IMR-90 (cell line): Measurements from ENCODE around the gene CLEC11A. TPM values are rescaled to one million over a fixed set of nuclear protein-coding genes. Genes with fewer than 3 reads are reported as not detected.

Experiments used
- ATAC-seq: fragments of 200-7000 bp; cut with Tn5 transposase; 2 replicates; pipeline ENCODE4 v1.9.1; 2020; ENCODE audit warnings: low read depth, mild to moderate bottlenecking, moderate library complexity
- BruUV-seq: library from RNA; stranded (reverse); fragments of 400-500 nt; replicated peaks from 2 replicates; lab custom pipeline; 2021; lab: Mats Ljungman, UMichigan
- CTCF ChIA-PET: fragments of 300-600 bp; formaldehyde crosslinking; extraction: SDS; loops from one replicate; lab custom pipeline; 2021; ENCODE audit warnings: antibody characterized with exemption; lab: Yijun Ruan, JAX
- POLR2A ChIA-PET: fragments of 300-600 bp; sonication (Branson Sonifier 250); formaldehyde crosslinking; loops from one replicate; lab custom pipeline; 2022; ENCODE audit warnings: antibody characterized with exemption; ENCODE audit not compliant: unreplicated experiment; lab: Charles Lee
- DNase-seq: peaks from one replicate; pipeline ENCODE4 v3.0.0; 2013
- H2AFZ ChIP-seq: replicated peaks from 2 replicates; pipeline ENCODE3; 2013; ENCODE audit warnings: low read length, mild to moderate bottlenecking; ENCODE audit not compliant: poor library complexity
- H2AK5ac ChIP-seq: 2 replicates; pipeline ENCODE4 v1.6.1; 2013; ENCODE audit warnings: low read depth, low read length, inconsistent platforms
- H2AK9ac ChIP-seq: replicated peaks from 2 replicates; pipeline ENCODE3; 2013; ENCODE audit warnings: mild to moderate bottlenecking, low read depth, low read length, moderate library complexity; ENCODE audit not compliant: poor library complexity
- H2BK120ac ChIP-seq: 2 replicates; pipeline ENCODE4 v1.6.1; 2013; ENCODE audit warnings: low read depth, low read length, inconsistent platforms
- H2BK15ac ChIP-seq: 3 replicates; pipeline ENCODE4 v1.6.1; 2013; ENCODE audit warnings: low read depth, low read length, inconsistent platforms
- H2BK20ac ChIP-seq: 2 replicates; pipeline ENCODE4 v1.6.1; 2013; ENCODE audit warnings: low read depth, mild to moderate bottlenecking, inconsistent platforms, low read length, moderate library complexity
- H2BK5ac ChIP-seq: 2 replicates; pipeline ENCODE4 v1.6.1; 2013; ENCODE audit warnings: mild to moderate bottlenecking, low read depth, low read length, inconsistent platforms; ENCODE audit not compliant: poor library complexity, severe bottlenecking
- H3K14ac ChIP-seq: replicated peaks from 2 replicates; pipeline ENCODE4 v1.6.1; 2013; ENCODE audit warnings: low read depth, low read length, inconsistent platforms
- H3K18ac ChIP-seq: 2 replicates; pipeline ENCODE4 v1.6.1; 2013; ENCODE audit warnings: low read depth, low read length, control low read depth
- H3K23ac ChIP-seq: 2 replicates; pipeline ENCODE4 v1.6.1; 2013; ENCODE audit warnings: low read depth, low read length, inconsistent platforms
- H3K27ac ChIP-seq: 2 replicates; pipeline ENCODE4 v1.5.1; 2013; ENCODE audit warnings: mild to moderate bottlenecking, control low read depth, low read length; ENCODE audit not compliant: insufficient read depth
- H3K27me3 ChIP-seq: 2 replicates; pipeline ENCODE4 v1.6.1; 2013; ENCODE audit warnings: low read length; ENCODE audit not compliant: control insufficient read depth, insufficient read depth
- H3K36me3 ChIP-seq: 2 replicates; pipeline ENCODE4 v1.6.1; 2013; ENCODE audit warnings: low read length, mixed read lengths; ENCODE audit not compliant: control insufficient read depth, insufficient read depth
- H3K4ac ChIP-seq: 2 replicates; pipeline ENCODE4 v1.6.1; 2013; ENCODE audit warnings: low read depth, low read length, inconsistent platforms
- H3K4me1 ChIP-seq: 2 replicates; pipeline ENCODE4 v1.6.1; 2013; ENCODE audit warnings: low read length, mixed read lengths; ENCODE audit not compliant: control insufficient read depth, insufficient read depth
- H3K4me2 ChIP-seq: 2 replicates; pipeline ENCODE4 v1.6.1; 2013; ENCODE audit warnings: low read depth, mild to moderate bottlenecking, control low read depth, low read length, moderate library complexity
- H3K4me3 ChIP-seq: 2 replicates; pipeline ENCODE4 v1.5.1; 2013; ENCODE audit warnings: low read depth, mild to moderate bottlenecking, control low read depth, low read length, moderate library complexity; ENCODE audit not compliant: insufficient read depth
- H3K56ac ChIP-seq: 2 replicates; pipeline ENCODE4 v1.6.1; 2013; ENCODE audit warnings: low read length, inconsistent platforms; ENCODE audit not compliant: insufficient read depth; ENCODE audit errors: extremely low read depth
- H3K79me1 ChIP-seq, 2 experiments: 2 replicates each; pipeline ENCODE4 v1.6.1; 2013; ENCODE audit warnings: low read length in 2 of 2, inconsistent platforms in 1 of 2, low read depth in 1 of 2
- H3K9ac ChIP-seq: 2 replicates; pipeline ENCODE4 v1.6.1; 2013; ENCODE audit warnings: low read depth, low read length, control low read depth
- H3K9me1 ChIP-seq: 2 replicates; pipeline ENCODE4 v1.6.1; 2013; ENCODE audit warnings: low read length, inconsistent platforms; ENCODE audit not compliant: insufficient read depth
- H3K9me3 ChIP-seq: 2 replicates; pipeline ENCODE4 v1.6.1; 2013; ENCODE audit warnings: low read length; ENCODE audit not compliant: control insufficient read depth, insufficient read depth
- H4K20me1 ChIP-seq: 2 replicates; pipeline ENCODE4 v1.6.1; 2013; ENCODE audit warnings: low read length, inconsistent platforms; ENCODE audit not compliant: insufficient read depth
- H4K5ac ChIP-seq: 2 replicates; pipeline ENCODE4 v1.6.1; 2013; ENCODE audit warnings: mild to moderate bottlenecking, low read depth, low read length, control low read depth
- H4K8ac ChIP-seq, 2 experiments: 2 replicates each; pipeline ENCODE4 v1.6.1; 2013; ENCODE audit warnings: low read depth in 2 of 2, low read length in 2 of 2, control low read depth in 1 of 2, inconsistent platforms in 1 of 2
- H4K91ac ChIP-seq: 2 replicates; pipeline ENCODE4 v1.6.1; 2013; ENCODE audit warnings: low read depth, low read length, inconsistent platforms; ENCODE audit not compliant: insufficient read depth
- BHLHE40 ChIP-seq: fragments of 150-350 bp; IDR thresholded peaks from 2 replicates; pipeline ENCODE4 v1.6.1; 2016; ENCODE audit warnings: mild to moderate bottlenecking, low read depth, low read length
- CEBPB ChIP-seq: IDR thresholded peaks from 2 replicates; pipeline ENCODE4 v1.6.1; 2012; ENCODE audit warnings: low read depth, low read length, improper control_type of control experiment
- CHD1 ChIP-seq: IDR thresholded peaks from 2 replicates; pipeline ENCODE4 v1.6.1; 2012; ENCODE audit warnings: low read depth, low read length, improper control_type of control experiment
- ELK1 ChIP-seq: fragments of 150-350 bp; IDR thresholded peaks from 2 replicates; pipeline ENCODE4 v1.6.1; 2016; ENCODE audit warnings: low read depth, mild to moderate bottlenecking, low read length, moderate library complexity, borderline replicate concordance
- FOS ChIP-seq: fragments of 150-350 bp; IDR thresholded peaks from 2 replicates; pipeline ENCODE4 v1.6.1; 2016; ENCODE audit warnings: low read depth, low read length
- MAFK ChIP-seq: IDR thresholded peaks from 2 replicates; pipeline ENCODE4 v1.6.1; 2012; ENCODE audit warnings: low read depth, low read length, improper control_type of control experiment
- MAZ ChIP-seq: IDR thresholded peaks from 2 replicates; pipeline ENCODE4 v1.6.1; 2012; ENCODE audit warnings: low read depth, mild to moderate bottlenecking, low read length, improper control_type of control experiment, moderate library complexity, borderline replicate concordance
- NFE2L2 ChIP-seq: fragments of 150-350 bp; IDR thresholded peaks from 2 replicates; pipeline ENCODE4 v1.6.1; 2016; ENCODE audit warnings: low read depth, mild to moderate bottlenecking, low read length
- POLR2A ChIP-seq: IDR thresholded peaks from 2 replicates; pipeline ENCODE4 v1.6.1; 2012; ENCODE audit warnings: mild to moderate bottlenecking, low read depth, low read length
- RAD21 ChIP-seq: IDR thresholded peaks from 2 replicates; pipeline ENCODE4 v1.6.1; 2012; ENCODE audit warnings: low read length, improper control_type of control experiment
- RFX5 ChIP-seq: IDR thresholded peaks from 2 replicates; pipeline ENCODE4 v1.8.0; 2012; ENCODE audit warnings: low read depth, mild to moderate bottlenecking, low read length, moderate library complexity
- SMC3 ChIP-seq: fragments of 150-350 bp; IDR thresholded peaks from 2 replicates; pipeline ENCODE4 v1.6.1; 2016; ENCODE audit warnings: low read depth, mild to moderate bottlenecking, antibody characterized with exemption, low read length, moderate library complexity
- WGBS, 2 experiments: methylation state at CpG; one replicate each; pipeline versions ENCODE4 v1.1.5 to v1.1.7; 2013; ENCODE audit warnings: missing lambda C conversion rate in 2 of 2; ENCODE audit not compliant: insufficient read length in 1 of 2; ENCODE audit errors: extremely low coverage in 2 of 2; 5-methylcytosine and 5-hydroxymethylcytosine counted together
- dilution Hi-C: fragments of 300-500 bp; cut with HindIII; formaldehyde crosslinking; loops from one replicate; pipeline ENCODE4 v1.14.3; 2018; ENCODE audit warnings: low sequenced_read_pairs; ENCODE audit not compliant: unreplicated experiment
- in situ Hi-C: fragments of 300-500 bp; cut with MboI; formaldehyde crosslinking; loops from 3 replicates; pipeline ENCODE4 v1.14.3; 2019; ENCODE audit warnings: low sequenced_read_pairs, inconsistent platforms, mixed read lengths
- intact Hi-C: fragments of 100-400 bp; cut with micrococcal nuclease; formaldehyde crosslinking; loops from 2 replicates; pipeline ENCODE4 v1.10.0; 2022
- polyA plus RNA-seq, 3 experiments: library from polyadenylated mRNA; depleted of rRNA; stranded (reverse); fragments of >200 nt; gene quantifications; 2 replicates each; pipeline ENCODE4 v1.2.3, GENCODE V29; 2012; ENCODE audit warnings: low replicate concordance in 1 of 3
- total RNA-seq: library from RNA; depleted of rRNA; stranded (reverse); fragments of >200 nt; gene quantifications from 2 replicates; pipeline ENCODE4 v1.2.3, GENCODE V29; 2012
- TF ChIP-seq, protein P1 (sequence below): fragments of 150-350 bp; IDR thresholded peaks from 2 replicates; pipeline ENCODE4 v1.6.1; 2017; ENCODE audit warnings: mild to moderate bottlenecking, antibody characterized with exemption, low read length, low read depth
- TF ChIP-seq, protein P2 (sequence below): conservative IDR thresholded peaks from 2 replicates; pipeline ENCODE4 v1.5.1; 2012; ENCODE audit warnings: mild to moderate bottlenecking, low read depth, low read length, improper control_type of control experiment

Gene CLEC11A
- total and polyA plus RNA-seq, 2 of the 4 experiments (the other 2 are of a cell fraction): 17.0 to 152 TPM

GRCh38 chr19:50693064-50693975 is 29.8 kb upstream of the CLEC11A start:
- Histone ChIP-seq H3K27ac (no peak overlapping the region), H3K4me2 (no peak overlapping the region), H3K56ac (no peak overlapping the region), H4K91ac (no peak overlapping the region), H2AK9ac (no peak overlapping the region), H3K23ac (no peak overlapping the region), H3K9me3 (no peaks in the 10 kb centered on the region), H2BK120ac (no peak overlapping the region), H3K9ac (no peak overlapping the region), H3K4me3 (no peak overlapping the region), H3K9me1 (peaks cover 3% of the 10 kb centered on the region; the same call in 1 of the 2 replicates), H2AK5ac (no peak overlapping the region), H3K79me1 (no peaks in the 10 kb centered on the region), H4K20me1 (no peaks in the 10 kb centered on the region; the same call in none of the 2 replicates), H3K14ac (no peak overlapping the region), H2BK20ac (no peak overlapping the region), H4K8ac (no peak overlapping the region), H3K4ac (no peak overlapping the region), H2BK5ac (no peak overlapping the region), H2AFZ (no peak overlapping the region), H3K4me1 (no peaks in the 10 kb centered on the region; the same call in 1 of the 2 replicates), H3K18ac (no peak overlapping the region), H4K5ac (no peak overlapping the region), H3K27me3 (peaks cover 31% of the 10 kb centered on the region), H2BK15ac (no peak overlapping the region), H3K36me3 (no peaks in the 10 kb centered on the region)
- dilution Hi-C loops: no loop called here
- in situ Hi-C loops: no loop called here
- POLR2A ChIA-PET: interaction anchor here (0.6 kb wide), 1 partner anchor 71 kb away, joined by 5 read pairs; no protein-coding TSS in a partner anchor
- no TSS peak for BruUV-seq
- intact Hi-C loops: no loop called here
- ATAC-seq (no peak), DNase-seq (no peak)
- CTCF ChIA-PET: no interaction called here
- WGBS, 2 experiments: 0% methylated on average over 3 of the region's 23 CpGs; no CpG with 5 or more reads in 1 of the 2 experiments
- TF ChIP-seq RAD21 (no peak), MAZ (no peak), ELK1 (no peak), POLR2A (no peak), BHLHE40 (no peak), FOS (no peak), CEBPB (no peak), NFE2L2 (no peak), CHD1 (no peak), RFX5 (no peak), MAFK (no peak), SMC3 (no peak)
- TF ChIP-seq, protein P1, sequence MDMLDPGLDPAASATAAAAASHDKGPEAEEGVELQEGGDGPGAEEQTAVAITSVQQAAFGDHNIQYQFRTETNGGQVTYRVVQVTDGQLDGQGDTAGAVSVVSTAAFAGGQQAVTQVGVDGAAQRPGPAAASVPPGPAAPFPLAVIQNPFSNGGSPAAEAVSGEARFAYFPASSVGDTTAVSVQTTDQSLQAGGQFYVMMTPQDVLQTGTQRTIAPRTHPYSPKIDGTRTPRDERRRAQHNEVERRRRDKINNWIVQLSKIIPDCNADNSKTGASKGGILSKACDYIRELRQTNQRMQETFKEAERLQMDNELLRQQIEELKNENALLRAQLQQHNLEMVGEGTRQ: no peak
- TF ChIP-seq, protein P2, sequence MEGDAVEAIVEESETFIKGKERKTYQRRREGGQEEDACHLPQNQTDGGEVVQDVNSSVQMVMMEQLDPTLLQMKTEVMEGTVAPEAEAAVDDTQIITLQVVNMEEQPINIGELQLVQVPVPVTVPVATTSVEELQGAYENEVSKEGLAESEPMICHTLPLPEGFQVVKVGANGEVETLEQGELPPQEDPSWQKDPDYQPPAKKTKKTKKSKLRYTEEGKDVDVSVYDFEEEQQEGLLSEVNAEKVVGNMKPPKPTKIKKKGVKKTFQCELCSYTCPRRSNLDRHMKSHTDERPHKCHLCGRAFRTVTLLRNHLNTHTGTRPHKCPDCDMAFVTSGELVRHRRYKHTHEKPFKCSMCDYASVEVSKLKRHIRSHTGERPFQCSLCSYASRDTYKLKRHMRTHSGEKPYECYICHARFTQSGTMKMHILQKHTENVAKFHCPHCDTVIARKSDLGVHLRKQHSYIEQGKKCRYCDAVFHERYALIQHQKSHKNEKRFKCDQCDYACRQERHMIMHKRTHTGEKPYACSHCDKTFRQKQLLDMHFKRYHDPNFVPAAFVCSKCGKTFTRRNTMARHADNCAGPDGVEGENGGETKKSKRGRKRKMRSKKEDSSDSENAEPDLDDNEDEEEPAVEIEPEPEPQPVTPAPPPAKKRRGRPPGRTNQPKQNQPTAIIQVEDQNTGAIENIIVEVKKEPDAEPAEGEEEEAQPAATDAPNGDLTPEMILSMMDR: no peak
